Measurements from ENCODE around the gene ZBTB26.
"Not testable (repeated sequence)": the region's sequence is repeated elsewhere in the genome, so short reads cannot be mapped to it uniquely, and the experiment has no call there.

The ZBTB26 gene

DNA sequence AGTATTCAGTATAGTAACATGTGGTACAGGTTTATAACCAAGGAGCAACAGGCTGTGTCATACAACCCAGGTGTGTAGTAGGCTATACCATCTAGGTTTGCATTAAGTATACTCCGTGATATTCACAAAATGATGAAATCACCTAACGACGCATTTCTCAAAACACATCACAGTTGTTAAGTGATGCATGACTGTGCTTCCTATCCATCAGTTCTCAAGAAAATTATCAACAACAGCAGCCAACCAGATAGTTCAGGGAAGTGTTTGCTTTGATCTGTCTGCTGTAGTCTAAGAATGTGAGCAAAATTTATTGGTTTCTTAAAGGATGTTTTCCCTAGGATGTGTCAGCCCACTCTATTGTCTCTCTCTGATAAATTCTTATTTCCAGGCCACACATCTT is 7.4 kb downstream of the ZBTB26 start:
- DNase-seq: no peak

DNA sequence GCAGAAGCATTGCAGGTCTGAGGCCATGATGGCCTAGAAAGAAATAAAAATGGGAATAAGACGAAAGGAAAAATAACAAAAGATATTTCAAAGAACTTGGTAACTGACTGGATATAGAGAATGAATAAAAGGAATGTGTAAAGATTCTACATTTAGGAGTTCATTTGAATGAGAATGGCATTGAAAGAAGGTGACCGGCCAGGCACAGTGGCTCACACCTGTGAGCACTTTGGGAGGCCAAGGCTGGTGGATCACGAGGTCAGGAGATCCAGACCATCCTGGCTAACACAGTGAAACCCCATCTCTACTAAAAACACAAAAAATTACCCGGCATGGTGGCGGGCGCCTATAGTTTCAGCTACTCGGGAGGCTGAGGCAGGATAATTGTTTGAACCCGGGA is 8.6 kb downstream of the ZBTB26 start:
- no peak for DNase-seq

DNA sequence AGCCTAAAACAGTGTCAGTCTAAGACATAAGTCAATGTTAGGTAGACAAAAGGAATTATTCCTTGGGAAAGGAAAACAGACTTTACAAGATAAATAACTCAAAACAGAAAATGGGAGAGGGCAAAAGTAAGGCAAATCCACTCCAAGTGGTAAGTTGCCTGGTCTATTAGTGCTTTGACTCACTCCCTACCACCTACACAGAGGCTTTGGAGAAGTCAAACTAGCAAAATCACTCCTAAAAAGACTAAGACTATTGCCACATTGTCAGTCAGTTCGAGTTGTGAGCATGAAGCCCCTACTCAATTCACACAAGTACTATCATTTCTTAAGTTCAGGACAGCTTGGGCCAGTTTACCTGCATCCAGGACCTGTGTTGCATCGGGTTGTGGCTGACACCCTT is 13.0 kb downstream of the ZBTB26 start:
- DNase-seq: no peak

DNA sequence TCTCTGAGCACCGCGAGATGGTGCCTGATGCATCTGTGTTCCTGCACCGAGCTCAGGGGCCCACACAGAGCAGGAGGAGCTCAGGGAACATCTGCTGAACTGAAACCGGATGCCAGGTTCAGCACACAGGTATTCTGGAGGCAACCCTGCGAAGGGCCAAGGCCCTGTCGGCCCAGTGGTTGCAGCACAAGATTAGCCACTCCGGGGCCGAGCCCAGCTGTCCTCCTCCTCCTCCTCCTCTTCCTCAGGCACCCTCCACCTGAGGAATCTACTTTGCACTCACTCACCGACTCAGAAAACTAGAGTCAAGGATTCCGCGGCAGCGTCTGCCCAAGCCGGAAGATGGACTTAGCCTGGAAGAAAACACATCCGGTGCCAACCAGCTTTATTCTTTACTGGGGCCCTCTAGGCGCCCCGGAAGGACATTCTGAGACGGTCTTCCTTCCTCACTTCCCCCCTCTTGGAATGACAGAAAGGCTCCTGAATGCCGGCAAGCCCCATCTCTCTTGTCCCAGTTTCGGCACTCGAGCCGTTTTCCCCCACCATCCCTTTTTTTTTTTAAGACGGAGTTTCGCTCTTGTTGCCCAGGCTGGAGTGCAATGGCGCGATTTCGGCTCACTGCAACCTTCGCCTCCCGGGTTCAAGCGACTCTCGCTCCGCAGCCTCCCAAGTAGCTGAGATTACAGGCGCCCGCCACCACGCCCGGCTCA is 18.2 kb downstream of the ZBTB26 start, which contains the start of gene ZBTB6:
Gene ZBTB6, minus strand, starts transcription at position 360 of the 710 bp plus-strand sequence. CDS start 1,251 bp downstream, outside the sequence.
- DNase-seq: peak; percentile 61

DNA sequence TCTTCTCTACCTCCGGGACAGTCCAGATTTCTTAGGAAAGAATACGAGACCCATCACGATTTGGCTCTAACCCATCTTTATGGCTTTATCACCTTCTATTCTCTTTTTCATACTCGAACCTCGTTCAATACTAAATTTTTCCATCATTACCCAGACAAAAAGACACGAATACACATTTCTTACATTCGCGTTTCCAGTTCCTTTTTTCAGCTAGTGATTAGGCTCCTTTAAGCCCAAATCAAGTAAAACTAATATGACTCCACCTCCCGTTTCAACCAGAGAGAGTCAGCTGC is 18.7 kb downstream of the ZBTB26 start:
- no peak for DNase-seq

DNA sequence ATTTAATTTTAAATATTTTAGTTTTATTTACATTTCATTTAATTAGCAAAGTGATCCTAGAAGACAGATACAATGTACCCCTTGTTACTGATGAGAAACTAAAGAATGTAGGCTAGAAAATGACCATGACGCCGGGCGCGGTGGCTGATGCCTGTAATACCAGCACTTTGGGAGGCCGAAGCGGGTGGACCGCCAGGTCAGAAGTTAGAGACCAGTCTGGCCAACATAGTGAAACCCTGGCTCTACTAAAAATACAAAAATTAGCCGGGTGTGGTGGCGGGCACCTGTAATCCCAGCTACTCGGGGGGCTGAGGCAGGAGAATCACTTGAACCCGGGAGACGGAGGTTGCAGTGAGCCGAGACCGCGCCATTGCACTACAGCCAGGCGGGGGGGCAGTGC is 25.2 kb downstream of the ZBTB26 start:
- not testable (repeated sequence) for DNase-seq

DNA sequence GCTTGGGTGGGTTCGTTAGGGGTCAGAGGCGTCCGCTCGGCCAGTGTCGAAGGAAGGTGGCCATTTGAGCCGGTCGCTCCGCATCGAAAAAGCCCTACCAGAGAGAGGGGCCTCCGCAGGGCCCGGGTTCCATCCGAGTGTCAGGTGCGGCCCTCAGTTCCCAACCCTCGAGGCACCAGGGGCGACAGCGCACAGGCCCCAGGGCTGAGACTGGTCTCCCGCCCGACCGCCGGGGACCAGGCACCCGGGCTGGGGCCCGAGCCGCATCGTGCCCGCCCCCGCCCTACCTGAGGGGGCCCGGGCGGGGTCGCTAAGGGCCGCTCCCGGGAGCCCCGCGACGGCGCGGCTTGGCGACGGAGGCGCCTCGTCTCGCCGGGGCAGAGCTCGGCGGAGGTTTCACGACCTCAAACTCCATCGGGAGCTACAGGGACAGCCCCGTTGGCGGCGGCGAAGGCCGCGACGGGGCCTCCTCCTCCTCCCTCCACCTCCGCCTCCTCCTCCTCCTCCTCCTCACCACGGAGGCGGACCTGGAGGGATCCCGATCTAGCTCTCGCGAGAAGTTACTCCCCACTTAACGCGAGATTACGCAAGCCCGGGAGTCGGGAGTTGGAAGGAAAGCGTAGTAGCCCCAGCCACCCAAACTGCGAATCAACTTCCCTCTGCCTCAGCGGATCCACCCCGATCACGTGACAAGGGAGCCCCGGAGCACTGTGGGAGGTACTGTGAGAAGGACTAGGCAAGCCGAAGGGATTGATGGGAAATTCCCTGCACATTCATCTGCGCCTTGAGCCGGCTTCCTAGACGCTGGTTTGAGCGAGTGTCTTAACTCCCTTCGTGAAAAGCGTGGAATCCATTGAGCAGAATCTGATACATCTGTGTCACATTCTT is 26.2 kb downstream of the ZBTB26 start, which contains the start of gene RC3H2:
Gene RC3H2, minus strand, starts transcription at position 537 of the 888 bp plus-strand sequence. CDS start 7,850 bp downstream, outside the sequence.
- peak; percentile 96 for DNase-seq

DNA sequence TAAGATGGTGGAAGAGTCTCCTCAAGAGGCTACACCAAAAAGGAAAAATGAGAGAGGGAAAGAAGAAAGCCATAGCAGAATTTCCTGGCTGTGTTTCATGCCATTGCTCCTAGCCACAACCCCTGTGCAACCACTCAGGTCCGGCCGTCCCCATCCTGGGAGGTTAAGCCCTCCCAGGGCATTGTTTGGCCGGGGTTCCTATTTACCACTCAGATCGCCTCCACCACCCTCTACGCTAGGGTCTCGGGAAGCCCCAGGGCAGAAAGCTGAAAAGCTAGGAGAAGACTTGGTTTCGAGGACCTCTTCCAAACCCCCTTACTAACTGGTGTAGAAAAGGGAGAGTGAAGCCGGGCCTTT is 26.9 kb downstream of the ZBTB26 start:
- peak; percentile 24 for DNase-seq

DNA sequence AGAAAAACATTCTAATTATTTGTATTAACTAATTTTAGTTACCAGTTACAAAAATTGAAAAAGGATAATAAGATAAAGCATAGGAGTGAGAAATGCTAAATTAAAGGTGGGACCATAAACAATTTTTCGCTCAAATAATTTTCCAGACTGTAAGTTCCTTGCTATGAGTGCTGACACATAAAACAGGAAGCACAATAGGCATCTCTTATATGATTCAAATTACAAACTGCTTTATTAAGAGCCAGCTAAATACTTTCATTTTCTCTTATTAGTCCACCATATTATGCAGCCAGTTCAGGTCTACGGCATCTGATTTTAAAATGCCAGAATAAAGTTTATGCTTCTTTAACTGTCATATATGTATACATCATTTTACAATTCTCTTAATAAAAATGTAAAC is 30.5 kb downstream of the ZBTB26 start:
- no peak for DNase-seq

DNA sequence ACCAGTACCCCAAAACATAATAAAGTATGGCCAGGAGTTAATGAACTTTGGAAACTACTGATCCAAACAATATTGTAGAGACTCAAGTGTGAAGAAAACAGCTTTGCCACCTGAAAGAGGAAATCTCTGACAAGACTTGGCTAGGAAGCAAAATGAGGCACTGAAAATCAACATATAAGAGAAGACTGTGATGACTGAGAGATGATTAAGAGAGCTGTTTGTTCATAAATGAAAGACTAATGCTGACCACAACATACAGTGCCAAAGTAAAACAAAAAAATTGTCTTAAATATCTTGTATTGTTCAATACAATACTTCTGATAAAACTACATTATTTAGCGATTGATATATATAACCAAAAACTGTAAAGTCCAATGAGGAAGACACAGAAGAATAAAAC is 33.3 kb downstream of the ZBTB26 start:
- no peak for DNase-seq

DNA sequence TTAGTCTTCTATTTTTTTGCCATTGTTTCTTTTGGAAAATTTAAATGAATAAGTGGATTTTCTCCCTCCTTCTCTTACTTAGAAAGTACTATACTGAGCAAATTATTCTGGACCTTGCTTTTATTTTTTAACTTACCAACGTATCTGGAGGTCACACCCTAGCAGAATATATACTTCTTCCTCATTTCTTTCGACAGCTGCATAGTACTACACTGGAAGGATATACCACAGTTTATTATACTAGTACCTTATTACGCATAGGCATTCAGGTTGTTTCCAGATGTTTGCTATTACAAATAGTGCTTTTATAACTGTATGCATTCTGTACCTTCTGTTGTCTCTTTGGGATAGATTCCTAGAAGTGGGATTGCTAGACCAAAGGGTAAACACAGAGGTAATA is 42.8 kb downstream of the ZBTB26 start:
- no peak for DNase-seq

DNA sequence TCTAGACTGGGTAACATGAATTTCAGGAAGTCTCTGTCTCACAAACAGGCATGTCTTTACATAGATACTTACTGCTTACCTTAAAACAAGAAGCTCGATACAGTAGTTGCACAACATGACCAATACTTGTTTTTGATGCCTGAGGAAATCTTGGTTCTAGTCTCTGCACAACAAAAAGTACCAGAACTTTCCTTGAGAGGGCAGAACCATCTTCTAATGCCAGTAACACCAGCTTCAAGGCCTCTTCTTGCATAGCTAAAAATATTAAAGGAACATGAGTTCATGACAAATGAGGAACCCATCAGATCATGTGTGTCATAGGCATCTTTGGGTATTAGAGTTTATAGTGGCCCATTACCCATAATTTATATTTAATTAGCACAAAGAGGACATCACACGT is 48.2 kb downstream of the ZBTB26 start:
- DNase-seq: no peak

DNA sequence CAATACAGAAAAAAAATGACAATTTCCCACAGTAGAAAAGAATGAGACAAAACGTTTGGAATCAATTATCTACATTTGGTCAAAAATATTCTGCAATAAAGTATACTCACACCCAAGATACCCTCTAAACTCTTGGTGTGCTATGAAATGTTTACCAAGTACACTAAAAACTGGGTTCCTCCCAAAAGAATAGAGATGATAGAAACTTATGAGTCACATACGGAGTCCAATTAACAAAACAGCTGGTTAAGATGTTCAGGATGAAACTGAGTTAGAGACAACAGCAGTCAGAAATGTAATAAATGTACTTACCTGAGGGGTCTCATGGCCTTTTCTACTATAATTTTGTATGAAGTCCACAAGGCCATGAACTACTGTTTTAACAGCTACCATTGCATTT is 51.9 kb downstream of the ZBTB26 start:
- DNase-seq: no peak

DNA sequence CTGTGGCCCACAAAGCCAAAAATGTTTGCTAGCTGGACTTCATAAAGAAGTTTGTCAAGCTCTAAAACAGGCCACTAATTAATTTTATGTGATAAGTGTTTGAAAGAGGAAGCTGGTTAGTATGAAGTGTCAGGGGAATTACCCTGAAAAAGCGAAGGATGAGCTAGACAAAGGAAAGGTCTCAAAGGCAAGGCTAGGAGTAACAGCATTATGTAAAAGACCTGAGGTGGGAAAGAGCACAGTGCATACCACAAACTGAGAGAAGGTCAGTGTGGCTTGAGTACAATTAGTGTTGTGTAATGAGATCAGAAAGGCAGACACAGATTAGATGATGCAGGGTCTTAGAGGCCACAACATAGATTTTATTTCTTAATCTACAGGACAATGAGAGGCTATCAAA is 55.8 kb downstream of the ZBTB26 start:
- DNase-seq: no peak

DNA sequence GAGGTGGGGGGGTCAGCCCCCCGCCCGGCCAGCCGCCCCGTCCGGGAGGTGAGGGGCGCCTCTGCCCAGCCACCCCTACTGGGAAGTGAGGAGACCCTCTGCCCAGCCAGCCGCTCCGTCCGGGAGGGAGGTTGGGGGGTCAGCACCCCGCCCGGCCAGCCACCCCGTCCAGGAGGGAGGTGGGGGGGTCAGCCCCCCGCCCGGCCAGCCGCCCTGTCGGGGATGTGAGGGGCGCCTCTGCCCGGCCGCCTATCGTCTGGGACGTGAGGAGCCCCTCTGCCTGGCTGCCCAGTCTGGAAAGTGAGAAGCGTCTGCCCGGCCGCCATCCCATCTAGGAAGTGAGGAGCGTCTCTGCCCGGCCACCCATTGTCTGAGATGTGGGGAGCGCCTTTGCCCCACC is 64.0 kb downstream of the ZBTB26 start:
- not testable (repeated sequence) for DNase-seq

DNA sequence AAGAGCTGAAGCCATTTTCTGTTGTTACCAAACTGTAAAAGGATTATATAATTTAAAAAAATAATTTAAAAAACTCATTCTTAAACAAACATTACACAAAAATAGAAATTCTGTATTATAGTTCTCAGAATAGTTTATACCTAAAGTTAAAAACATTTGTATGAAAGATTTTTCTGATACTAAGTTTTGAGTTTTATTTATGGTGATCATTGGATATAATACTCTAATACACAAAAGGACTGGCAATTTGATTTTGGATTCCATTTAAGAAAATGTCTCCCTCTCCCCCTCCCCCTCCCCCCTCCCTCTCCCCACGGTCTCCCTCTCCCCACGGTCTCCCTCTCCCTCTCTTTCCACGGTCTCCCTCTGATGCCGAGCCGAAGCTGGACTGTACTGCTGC is 65.2 kb downstream of the ZBTB26 start:
- DNase-seq: no peak
